Natural killer cell (primary cell): Measurements from ENCODE around the gene FAM13A. TPM values are rescaled to one million over a fixed set of nuclear protein-coding genes. Genes with fewer than 3 reads are reported as not detected.

Experiments
- ATAC-seq, 3 donors: fragments of 150-1000 bp in 2 of 3; fragments of 200-7000 bp in 1 of 3; cut with Tn5 transposase; 1 replicate in 1 of 3; 2 replicates in 2 of 3; pipeline ENCODE4 v1.10.0; 2021; ENCODE audit warnings: mild to moderate bottlenecking in 2 of 3, moderate library complexity in 2 of 3
- DNase-seq, 2 donors: peaks; one replicate each; pipeline versions ENCODE4 v3.0.0 to v3.0.0-alpha.2; 2013 to 2021; ENCODE audit warnings: mixed read lengths in 1 of 2
- H3K27ac ChIP-seq: one replicate; pipeline ENCODE4 v1.5.1; 2013; ENCODE audit warnings: mild to moderate bottlenecking, low read length
- H3K27me3 ChIP-seq: one replicate; pipeline ENCODE4 v1.6.1; 2013; ENCODE audit warnings: low read length; ENCODE audit not compliant: control insufficient read depth, insufficient read depth
- H3K36me3 ChIP-seq: one replicate; pipeline ENCODE4 v1.6.1; 2013; ENCODE audit warnings: low read length; ENCODE audit not compliant: control insufficient read depth, insufficient read depth
- H3K4me1 ChIP-seq: one replicate; pipeline ENCODE4 v1.6.1; 2013; ENCODE audit warnings: low read length; ENCODE audit not compliant: control insufficient read depth, insufficient read depth
- H3K4me3 ChIP-seq: one replicate; pipeline ENCODE4 v1.5.1; 2013; ENCODE audit warnings: low read length
- H3K9me3 ChIP-seq: one replicate; pipeline ENCODE4 v1.6.1; 2013; ENCODE audit warnings: low read length; ENCODE audit not compliant: control insufficient read depth, insufficient read depth
- H3K27ac Mint-ChIP-seq, 2 donors: one replicate each; pipeline ENCODE4 v1.8.0; 2022; ENCODE audit warnings: mild to moderate bottlenecking in 2 of 2, mixed read lengths in 2 of 2, moderate library complexity in 1 of 2
- H3K27me3 Mint-ChIP-seq, 2 donors: one replicate each; pipeline ENCODE4 v1.8.0; 2022; ENCODE audit warnings: low read depth in 2 of 2, mixed read lengths in 2 of 2
- H3K36me3 Mint-ChIP-seq: one replicate; pipeline ENCODE4 v1.8.0; 2022; ENCODE audit warnings: mixed read lengths
- H3K4me1 Mint-ChIP-seq, 2 donors: one replicate each; pipeline ENCODE4 v1.8.0; 2022; ENCODE audit warnings: mixed read lengths in 2 of 2
- H3K4me3 Mint-ChIP-seq: one replicate; pipeline ENCODE4 v1.8.0; 2022; ENCODE audit warnings: mild to moderate bottlenecking, moderate library complexity, mixed read lengths
- H3K9me3 Mint-ChIP-seq, 2 donors: one replicate each; pipeline ENCODE4 v1.8.0; 2022; ENCODE audit warnings: mixed read lengths in 2 of 2
- CTCF ChIP-seq: fragments of 200-600 bp; IDR thresholded peaks from one replicate; pipeline ENCODE4 v1.8.0; 2022; ENCODE audit warnings: antibody characterized with exemption
- WGBS: methylation state at CpG from one replicate; pipeline ENCODE4 v1.1.7; 2013; ENCODE audit warnings: missing lambda C conversion rate; ENCODE audit not compliant: insufficient coverage; 5-methylcytosine and 5-hydroxymethylcytosine counted together
- intact Hi-C: fragments of 100-400 bp; cut with micrococcal nuclease; formaldehyde crosslinking; loops from one replicate; pipeline ENCODE4 v1.14.2; 2022
- total RNA-seq, 4 donors: library from RNA; stranded (reverse); fragments of 120-200 nt in 1 of 4; gene quantifications; one replicate each; pipeline versions ENCODE4 v1.2.3 to v1.2.4, GENCODE V29; 2013 to 2022

FAM13A gene
- total RNA-seq, 3 donors from 2014 or later (not counting 1 experiment from before 2014, with no cell fraction given): 8.8 to 10.0 (median 8.9) TPM

- no peaks in the 10 kb centered on the region for H3K27me3 ChIP-seq
- H3K9me3 Mint-ChIP-seq: no peaks in the 10 kb centered on the region
- H3K27ac ChIP-seq: no peak overlapping the region
- no peaks in the 10 kb centered on the region for H3K4me1 Mint-ChIP-seq
- peaks cover 54% of the 10 kb centered on the region for H3K36me3 ChIP-seq
- H3K36me3 Mint-ChIP-seq: peaks cover 6% of the 10 kb centered on the region
- intact Hi-C loops: no loop called here
- H3K27ac Mint-ChIP-seq: no peak overlapping the region
- no peaks in the 10 kb centered on the region for H3K4me1 ChIP-seq
- no peaks in the 10 kb centered on the region for H3K9me3 ChIP-seq
- ATAC-seq (no peak), DNase-seq (no peak)
- H3K27me3 Mint-ChIP-seq: no peaks in the 10 kb centered on the region
- 95% methylated on average over 2 of the region's 2 CpGs for WGBS
- TF ChIP-seq CTCF: no peak
- H3K4me3 Mint-ChIP-seq: no peak overlapping the region
- H3K4me3 ChIP-seq: no peak overlapping the region
Measured at GRCh38 chr4:88724406-88724805, 332.6 kb downstream of the FAM13A start.

- Mint-ChIP-seq H3K27ac (no peak overlapping the region), H3K36me3 (peaks cover 14% of the 10 kb centered on the region), H3K9me3 (no peaks in the 10 kb centered on the region), H3K27me3 (no peaks in the 10 kb centered on the region), H3K4me1 (no peaks in the 10 kb centered on the region), H3K4me3 (no peak overlapping the region)
- 100% methylated on average over 2 of the region's 2 CpGs for WGBS
- Histone ChIP-seq H3K4me1 (no peaks in the 10 kb centered on the region), H3K4me3 (no peak overlapping the region), H3K9me3 (peaks cover 6% of the 10 kb centered on the region), H3K27ac (no peak overlapping the region), H3K36me3 (peaks cover 54% of the 10 kb centered on the region), H3K27me3 (no peaks in the 10 kb centered on the region)
- no peak for TF ChIP-seq CTCF
- intact Hi-C loops: no loop called here
- DNase-seq (no peak), ATAC-seq (no peak)
Measured at GRCh38 chr4:88722828-88723227, 334.2 kb downstream of the FAM13A start.

- Mint-ChIP-seq H3K4me1 (no peaks in the 10 kb centered on the region), H3K27me3 (no peaks in the 10 kb centered on the region), H3K36me3 (peaks cover 19% of the 10 kb centered on the region), H3K9me3 (peaks cover 3 to 5% of the 10 kb centered on the region in 2 donors), H3K4me3 (no peak overlapping the region), H3K27ac (no peak overlapping the region)
- Histone ChIP-seq H3K27ac (no peak overlapping the region), H3K4me1 (no peaks in the 10 kb centered on the region), H3K36me3 (peaks cover 54% of the 10 kb centered on the region), H3K4me3 (no peak overlapping the region), H3K27me3 (no peaks in the 10 kb centered on the region), H3K9me3 (peaks cover 7% of the 10 kb centered on the region)
- WGBS: 85% methylated on average over 7 of the region's 10 CpGs
- DNase-seq (no peak), ATAC-seq (no peak)
- TF ChIP-seq CTCF: no peak
- intact Hi-C loops: no loop called here
Measured at GRCh38 chr4:88722276-88722780, 334.7 kb downstream of the FAM13A start.
